GM12878 (cell line): ENCODE results near the gene NOC2L. TPM values are rescaled to one million over a fixed set of nuclear protein-coding genes. Genes with fewer than 3 reads are reported as not detected.

Experiments used
- BHLHE40 ChIP-seq, 2 experiments: fragments of 450-650 bp in 1 of 2; IDR thresholded peaks; 2 replicates each; pipeline ENCODE4 v1.6.1; 2011 to 2017; ENCODE audit warnings: low read depth in 2 of 2, borderline replicate concordance in 1 of 2, improper control_type of control experiment in 1 of 2, low read length in 1 of 2, mild to moderate bottlenecking in 1 of 2
- CEBPZ ChIP-seq: fragments of 150-350 bp; IDR thresholded peaks from 2 replicates; pipeline ENCODE4 v1.6.1; 2016; ENCODE audit warnings: low read depth, low read length
- CUX1 ChIP-seq: IDR thresholded peaks from 2 replicates; pipeline ENCODE4 v1.6.1; 2012; ENCODE audit warnings: improper control_type of control experiment, low read depth, low read length; ENCODE audit not compliant: insufficient replicate concordance
- EED ChIP-seq: sonication (generic); IDR thresholded peaks from 2 replicates; pipeline ENCODE4 v1.6.1; 2016; ENCODE audit warnings: antibody characterized with exemption, low read depth
- EZH2 ChIP-seq: IDR thresholded peaks from 2 replicates; pipeline ENCODE4 v1.6.1; 2012; ENCODE audit warnings: low read depth, mild to moderate bottlenecking, control low read depth, inconsistent platforms, low read length, borderline replicate concordance; ENCODE audit not compliant: control insufficient read depth
- HCFC1 ChIP-seq: fragments of 150-350 bp; IDR thresholded peaks from 2 replicates; pipeline ENCODE4 v1.6.1; 2014; ENCODE audit warnings: low read length
- MLLT1 ChIP-seq: fragments of 450-650 bp; IDR thresholded peaks from 2 replicates; pipeline ENCODE4 v1.6.1; 2016; ENCODE audit warnings: mild to moderate bottlenecking
- MXI1 ChIP-seq: fragments of 150-350 bp; IDR thresholded peaks from 2 replicates; pipeline ENCODE4 v1.6.1; 2011; ENCODE audit warnings: low read depth, mild to moderate bottlenecking, inconsistent platforms, low read length, improper control_type of control experiment
- PBX3 ChIP-seq: IDR thresholded peaks from 2 replicates; pipeline ENCODE4 v1.6.1; 2011; ENCODE audit warnings: mild to moderate bottlenecking, low read depth, low read length, moderate library complexity; ENCODE audit not compliant: insufficient replicate concordance
- RAD51 ChIP-seq: fragments of 450-650 bp; IDR thresholded peaks from 2 replicates; pipeline ENCODE4 v1.6.1; 2016; ENCODE audit warnings: moderate library complexity, mild to moderate bottlenecking, inconsistent platforms
- SUZ12 ChIP-seq: fragments of 200-600 bp; sonication (generic); IDR thresholded peaks from one replicate; pipeline ENCODE4 v1.6.1; 2018; ENCODE audit warnings: antibody characterized with exemption, mild to moderate bottlenecking; ENCODE audit not compliant: unreplicated experiment
- TCF3 ChIP-seq: IDR thresholded peaks from 2 replicates; pipeline ENCODE4 v1.6.1; 2012; ENCODE audit warnings: low read depth, mild to moderate bottlenecking, low read length, borderline replicate concordance; ENCODE audit not compliant: insufficient read depth
- ZNF217 ChIP-seq: fragments of 450-650 bp; IDR thresholded peaks from 2 replicates; pipeline ENCODE4 v1.6.1; 2017; ENCODE audit warnings: antibody characterized with exemption, mild to moderate bottlenecking
- ZNF274 ChIP-seq: IDR thresholded peaks from one replicate; pipeline ENCODE4 v1.8.0; 2011; ENCODE audit not compliant: insufficient read length, insufficient read depth
- polyA plus RNA-seq, 11 experiments: library from polyadenylated mRNA; depleted of rRNA in 4 of 11; unstranded in 6 of 11; stranded (reverse) in 5 of 11; fragments of >200 nt; fragmentation: Nextera tagmentation in 4 of 11; fragmentation: Illumina TruSeq in 1 of 11; extraction: Ambion mirVana in 4 of 11; extraction: Trizol in 1 of 11; gene quantifications; 1 replicate in 1 of 11; 2 replicates in 10 of 11; pipeline versions ENCODE4 v1.2.1 to v1.2.3, GENCODE V29; 2011 to 2016; ENCODE audit warnings: inconsistent platforms in 2 of 11, missing spikeins in 2 of 11, low read depth in 1 of 11
- total RNA-seq, 4 experiments: library from RNA; depleted of rRNA in 3 of 4; stranded (reverse); fragments of >200 nt in 3 of 4; fragmentation: Illumina TruSeq in 1 of 4; extraction: Trizol in 1 of 4; gene quantifications; 2 replicates each; pipeline versions ENCODE4 v1.2.1 to v1.2.3, GENCODE V29; 2013 to 2021
- TF ChIP-seq, protein P1 (sequence below): IDR thresholded peaks from 2 replicates; pipeline ENCODE4 v1.6.1; 2011; ENCODE audit warnings: borderline replicate concordance, low read depth, mild to moderate bottlenecking, moderate library complexity, low read length; ENCODE audit not compliant: insufficient read depth, poor library complexity, severe bottlenecking

The NOC2L gene
- total and polyA plus RNA-seq, 10 of the 15 experiments (the other 5 are each of a cell fraction or from before 2014, with no cell fraction given): 1.3 to 171 (median 64.3) TPM

- TF ChIP-seq TCF3 (no peak), MLLT1 (0 out of 2 replicates have a peak, but pooled peaks have one; percentile 23), PBX3 (peak; percentile 61), MXI1 (no peak), EED (peak; percentile 37; the same call in 1 of the 2 replicates), SUZ12 (no peak), RAD51 (no peak), HCFC1 (peak; percentile 35; the same call in 1 of the 2 replicates), CUX1 (no peak), EZH2 (no peak), ZNF274 (no peak), ZNF217 (peak; percentile 93), CEBPZ (no peak), BHLHE40 (IDR thresholded peaks at IDR 0.05; ENCODE audit: borderline replicate concordance in 1 of 2, low read depth in 2 of 2, low read length in 1 of 2) (peak in 1 of 2 experiments; percentile 72; a peak in 2 of 4 replicates)
- TF ChIP-seq, protein P1, sequence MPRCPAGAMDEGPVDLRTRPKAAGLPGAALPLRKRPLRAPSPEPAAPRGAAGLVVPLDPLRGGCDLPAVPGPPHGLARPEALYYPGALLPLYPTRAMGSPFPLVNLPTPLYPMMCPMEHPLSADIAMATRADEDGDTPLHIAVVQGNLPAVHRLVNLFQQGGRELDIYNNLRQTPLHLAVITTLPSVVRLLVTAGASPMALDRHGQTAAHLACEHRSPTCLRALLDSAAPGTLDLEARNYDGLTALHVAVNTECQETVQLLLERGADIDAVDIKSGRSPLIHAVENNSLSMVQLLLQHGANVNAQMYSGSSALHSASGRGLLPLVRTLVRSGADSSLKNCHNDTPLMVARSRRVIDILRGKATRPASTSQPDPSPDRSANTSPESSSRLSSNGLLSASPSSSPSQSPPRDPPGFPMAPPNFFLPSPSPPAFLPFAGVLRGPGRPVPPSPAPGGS: no peak
Measured at GRCh38 chr1:960363-961131, 1.5 kb upstream of the NOC2L start, which contains the start of gene KLHL17 (continued).
